HG03457 (cell line): Measurements from ENCODE around the gene JARID2.
A peak's percentile ranks its signal among the peaks of the same experiment; 100 is the strongest.
"Not testable (repeated sequence)": the region's sequence is repeated elsewhere in the genome, so short reads cannot be mapped to it uniquely, and the experiment has no call there.

Experiments used
- ATAC-seq: cut with Tn5 transposase; IDR thresholded peaks from one replicate; pipeline ENCODE4 v1.9.1; 2021; ENCODE audit warnings: moderate number of reproducible peaks; ENCODE audit not compliant: unreplicated experiment

The JARID2 gene

DNA sequence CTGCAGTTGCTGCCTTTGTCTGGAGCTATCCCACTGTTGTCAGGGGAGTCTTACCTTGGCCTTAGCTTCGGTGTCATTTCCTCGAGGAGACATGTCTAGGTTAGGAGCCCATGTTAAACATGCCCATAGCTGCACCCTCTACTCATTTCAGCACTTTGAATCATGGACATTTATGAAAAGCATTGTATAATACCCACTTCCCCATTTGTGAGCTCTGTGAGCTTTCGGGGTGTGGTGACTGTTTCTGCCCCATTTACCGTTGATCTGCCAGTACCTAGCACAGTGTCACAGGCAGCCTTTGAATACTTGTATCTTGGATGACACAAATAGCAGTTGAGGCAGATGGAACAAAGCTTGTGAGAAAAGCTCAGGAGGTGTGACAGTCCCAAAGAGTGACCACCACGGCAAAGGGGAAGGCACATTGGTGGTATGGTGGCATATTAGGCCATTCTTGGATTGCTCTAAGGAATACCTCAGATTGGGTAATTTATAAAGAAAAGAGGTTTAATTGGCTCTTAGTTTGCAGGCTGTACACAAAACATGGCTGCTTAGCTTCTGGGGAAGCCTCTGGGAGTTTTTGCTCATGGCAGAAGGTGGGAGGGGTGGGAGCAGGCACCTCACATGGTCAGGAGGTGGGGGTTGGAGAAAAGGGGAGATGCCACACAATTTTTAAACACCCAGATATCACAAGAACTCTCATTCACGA is 42.0 kb downstream of the JARID2 start:
- peak; percentile 91 for ATAC-seq

DNA sequence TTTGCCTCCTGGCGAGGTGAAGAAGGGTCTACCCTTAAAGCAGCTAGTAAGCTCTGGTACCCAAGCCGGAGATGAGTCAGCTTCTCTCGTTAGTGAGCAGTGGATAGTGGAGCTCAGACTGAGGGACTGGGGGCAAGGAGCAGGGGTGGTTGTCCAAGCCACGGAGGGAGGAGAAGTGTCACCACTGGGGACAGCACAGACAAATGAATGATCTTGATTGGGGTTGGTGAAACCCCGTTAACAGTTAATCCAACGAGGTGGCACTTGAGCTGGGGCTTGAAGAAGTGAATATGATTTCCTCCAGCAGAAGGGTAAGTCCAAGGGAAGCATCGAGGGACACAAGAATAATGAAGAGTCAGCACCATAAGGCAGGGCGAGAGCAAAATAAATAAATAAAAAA is 43.0 kb downstream of the JARID2 start:
- no peak for ATAC-seq

DNA sequence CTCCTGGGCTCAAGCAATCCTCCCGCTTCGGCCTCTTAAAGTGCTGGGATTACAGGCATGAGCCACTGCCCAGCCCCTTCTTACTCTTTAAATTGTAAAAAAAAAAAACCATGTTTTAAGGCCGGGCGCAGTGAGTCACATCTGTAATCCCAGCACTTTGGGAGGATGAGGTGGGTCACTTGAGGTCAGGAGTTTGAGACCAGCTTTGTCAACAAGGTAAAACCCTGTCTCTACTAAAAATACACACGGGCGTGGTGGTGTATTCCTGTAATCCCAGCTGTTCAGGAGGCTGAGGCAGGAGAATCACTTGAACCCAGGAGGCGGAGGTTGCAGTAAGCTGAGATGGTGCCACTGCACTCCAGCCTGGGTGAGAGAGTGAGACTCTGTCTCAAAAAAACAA is 43.6 kb downstream of the JARID2 start:
- ATAC-seq = not testable (repeated sequence)

DNA sequence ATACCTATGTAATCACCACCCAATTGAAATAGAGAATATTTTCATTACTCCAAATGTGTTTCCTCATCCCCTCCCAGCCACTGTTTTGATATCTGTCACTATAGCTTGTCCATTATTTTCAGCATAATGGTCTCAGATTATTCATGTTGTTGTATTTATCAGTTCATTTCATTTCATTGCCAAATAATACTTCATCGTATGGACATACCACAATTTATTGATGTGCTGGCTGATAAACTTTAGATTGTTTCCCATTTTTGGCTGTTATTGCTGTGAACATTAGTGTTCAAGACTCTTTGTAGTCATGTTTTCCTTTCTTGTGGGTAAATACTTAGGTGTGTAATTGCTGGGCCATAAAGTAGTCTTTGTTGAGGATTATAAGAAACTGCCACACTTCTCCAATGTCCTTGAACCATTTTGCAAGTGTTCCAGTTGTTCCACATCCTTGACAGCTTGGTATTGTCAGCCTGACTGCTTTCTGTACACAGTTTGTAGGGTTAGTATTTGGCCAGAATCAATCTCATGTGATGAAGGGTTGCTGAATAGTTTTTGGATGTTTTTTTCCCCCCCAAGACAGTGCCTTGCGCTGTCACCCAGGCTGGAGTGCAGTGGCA is 44.3 kb downstream of the JARID2 start:
- no peak for ATAC-seq

DNA sequence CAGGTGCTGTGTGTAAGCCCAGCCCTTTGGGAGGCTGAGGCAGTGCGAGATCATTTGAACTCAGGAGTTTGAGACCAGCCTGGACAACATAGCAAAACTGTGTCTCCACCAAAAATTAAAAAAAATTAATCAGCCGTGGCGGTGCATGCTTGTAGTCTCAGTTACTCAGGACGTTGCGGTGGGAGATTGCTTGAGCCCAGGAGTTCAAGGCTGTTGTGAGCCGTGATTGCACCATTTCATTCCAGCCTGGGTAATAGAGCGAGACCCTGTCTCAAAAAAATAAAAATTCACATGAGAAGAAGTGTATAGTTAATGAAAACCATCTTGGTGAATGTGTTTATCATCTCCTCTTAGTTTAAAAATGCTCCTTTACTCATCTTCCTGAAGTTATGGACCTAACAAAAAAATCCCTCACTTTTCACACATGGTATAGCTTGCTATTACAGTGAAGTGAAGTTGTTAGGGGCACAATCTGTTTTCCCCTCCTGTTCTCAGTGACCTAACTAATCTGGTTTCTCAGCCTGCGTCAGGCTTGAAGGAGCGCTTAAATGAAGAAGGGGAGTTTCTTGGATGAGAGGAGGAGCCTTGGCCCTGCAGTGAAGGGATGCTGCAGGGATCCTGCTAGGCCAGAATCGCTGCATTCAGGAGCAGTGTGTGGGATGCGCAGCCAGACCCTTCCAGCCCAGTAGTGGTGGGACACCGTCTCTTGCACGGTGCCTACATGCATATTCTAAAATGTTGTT is 45.3 kb downstream of the JARID2 start:
- no peak for ATAC-seq

DNA sequence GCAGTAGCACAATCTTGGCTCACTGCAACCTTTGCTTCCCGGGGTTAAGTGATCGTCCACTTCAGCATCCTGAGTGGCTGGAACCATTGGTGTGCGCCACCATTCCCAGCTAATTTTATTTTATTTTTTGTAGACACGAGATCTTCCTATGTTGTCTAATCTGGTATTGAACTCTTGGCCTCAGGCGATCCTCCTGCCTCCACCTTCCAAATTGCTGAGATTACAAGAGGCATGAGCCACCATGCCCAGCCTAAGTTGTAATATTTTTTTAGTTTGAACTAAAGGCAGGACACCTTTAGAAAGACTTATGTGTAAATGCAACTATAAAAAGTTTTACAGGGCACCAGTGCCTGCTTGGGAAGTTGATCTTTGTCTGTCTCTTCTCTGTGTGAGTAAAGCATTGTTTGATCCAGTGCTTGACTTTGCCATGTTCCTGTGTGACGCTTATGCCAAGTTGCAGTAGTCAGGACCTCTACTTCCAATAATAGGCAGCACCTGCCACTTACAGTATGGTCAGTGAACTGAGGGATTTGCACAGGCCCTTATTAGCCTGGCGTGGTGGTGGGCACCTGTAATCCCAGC is 46.9 kb downstream of the JARID2 start:
- no peak for ATAC-seq

DNA sequence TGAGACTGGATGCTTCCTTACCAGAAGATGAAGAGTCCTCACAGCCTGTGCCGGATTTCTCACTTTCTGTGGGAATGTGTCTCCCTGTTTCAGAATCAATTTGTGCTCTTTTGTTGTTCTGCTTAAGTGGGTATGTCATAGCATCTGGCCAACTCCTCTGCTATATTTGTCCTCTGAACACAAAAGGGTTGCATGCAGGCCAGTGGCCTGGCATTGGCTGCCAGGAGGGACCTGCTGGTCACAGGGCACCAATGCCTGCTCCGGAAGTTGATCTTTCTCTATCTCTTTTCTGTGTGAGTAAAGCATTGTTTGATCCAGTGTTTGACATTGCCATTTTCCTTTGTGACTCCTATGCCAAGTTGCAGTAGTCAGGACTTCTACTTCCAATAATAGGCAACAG is 47.8 kb downstream of the JARID2 start:
- no peak for ATAC-seq

DNA sequence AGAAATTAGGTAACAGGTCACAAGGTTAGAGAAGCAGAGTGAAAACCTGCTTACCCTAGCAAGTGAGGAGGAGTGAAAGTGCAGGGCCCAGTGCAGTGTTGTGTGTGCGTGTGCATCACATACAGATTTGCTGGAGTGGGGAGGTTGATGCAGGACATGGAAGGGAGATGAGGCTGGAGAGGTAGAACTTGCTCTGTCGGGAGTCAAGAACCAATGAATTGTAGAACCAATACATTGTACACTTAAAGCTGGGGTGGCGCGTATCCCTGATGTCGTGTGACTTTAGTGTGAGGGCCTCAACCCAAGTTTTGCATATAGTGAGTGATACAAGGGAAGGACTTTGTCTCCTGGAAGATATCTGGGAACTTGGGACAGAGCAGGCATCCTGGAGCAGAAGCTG is 48.6 kb downstream of the JARID2 start:
- no peak for ATAC-seq

DNA sequence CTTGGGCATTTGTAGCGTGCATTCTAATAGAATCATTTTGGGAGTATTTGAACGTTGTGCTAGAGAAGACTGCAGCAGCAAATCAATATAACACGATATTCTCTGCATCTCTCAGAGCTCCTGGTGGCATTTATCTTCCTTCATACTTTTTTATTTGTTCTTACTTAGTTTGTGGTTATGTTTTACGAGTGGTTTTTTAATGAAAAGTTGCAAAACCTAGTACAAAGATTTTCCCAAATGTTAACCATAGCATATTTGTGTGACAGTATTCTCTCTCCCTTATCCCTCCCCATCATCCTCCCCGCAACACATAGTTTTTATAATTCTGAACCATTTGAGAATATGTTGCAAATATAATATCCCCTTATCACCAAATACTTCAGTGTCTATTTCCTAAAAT is 50.4 kb downstream of the JARID2 start:
- ATAC-seq = no peak

DNA sequence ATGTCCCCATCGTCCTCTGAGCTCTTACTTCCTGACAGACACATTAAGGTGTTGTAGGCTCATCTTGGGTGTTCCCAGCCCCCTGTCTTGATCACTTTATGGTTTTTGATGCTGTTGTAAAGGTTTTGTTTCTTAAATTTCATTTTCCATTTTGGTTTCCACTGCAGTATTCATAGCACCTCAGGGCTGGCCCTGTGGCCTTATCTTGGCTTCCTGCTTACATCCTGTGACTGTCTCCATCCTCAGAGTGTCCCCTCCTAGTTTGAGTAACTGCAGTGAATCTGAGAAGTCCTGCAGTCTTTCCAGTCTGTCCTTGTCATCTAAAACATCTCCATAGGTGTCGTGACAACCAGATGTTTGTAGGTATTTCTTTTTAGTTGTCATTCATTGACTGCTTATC is 50.9 kb downstream of the JARID2 start:
- ATAC-seq = no peak

- ATAC-seq = not testable (repeated sequence)
Measured at GRCh38 chr6:15297167-15297566, 51.3 kb downstream of the JARID2 start.

DNA sequence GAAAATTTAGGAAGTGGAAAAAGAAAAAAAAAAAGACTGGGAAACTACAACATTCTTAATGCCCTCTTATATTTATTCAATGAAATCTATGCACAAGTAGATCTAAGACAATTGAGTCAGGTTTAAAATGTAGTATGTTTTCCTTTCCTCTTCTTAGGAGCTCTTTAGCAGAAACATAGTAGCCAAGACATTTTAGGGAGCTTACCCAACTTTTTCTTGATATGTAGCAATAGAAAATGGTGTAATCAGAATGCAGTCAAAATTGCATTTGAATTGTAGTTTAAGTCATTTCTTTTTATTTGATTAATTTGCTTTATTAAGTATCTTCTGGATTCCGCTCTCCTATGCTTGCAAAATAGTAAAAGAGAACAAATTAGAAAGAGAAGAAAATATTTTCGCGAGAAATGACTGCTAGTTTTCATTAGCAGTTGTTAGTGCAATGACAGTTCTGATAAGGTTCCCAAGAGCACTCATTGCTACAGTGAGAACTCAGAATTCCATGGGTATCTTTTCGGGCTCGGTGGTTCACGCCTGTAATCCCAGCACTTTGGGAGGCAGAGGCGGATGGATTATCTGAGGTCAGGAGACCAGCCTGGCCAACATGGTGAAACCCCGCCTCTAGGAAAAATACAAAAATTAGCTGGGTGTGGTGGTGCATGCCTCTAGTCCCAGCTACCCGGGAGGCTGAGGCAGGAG is 52.2 kb downstream of the JARID2 start:
- ATAC-seq = no peak

GRCh38 chr6:15299430-15300131 is 53.7 kb downstream of the JARID2 start:
- peak; percentile 72 for ATAC-seq

- ATAC-seq = no peak
Measured at GRCh38 chr6:15301179-15302006, 55.5 kb downstream of the JARID2 start.

DNA sequence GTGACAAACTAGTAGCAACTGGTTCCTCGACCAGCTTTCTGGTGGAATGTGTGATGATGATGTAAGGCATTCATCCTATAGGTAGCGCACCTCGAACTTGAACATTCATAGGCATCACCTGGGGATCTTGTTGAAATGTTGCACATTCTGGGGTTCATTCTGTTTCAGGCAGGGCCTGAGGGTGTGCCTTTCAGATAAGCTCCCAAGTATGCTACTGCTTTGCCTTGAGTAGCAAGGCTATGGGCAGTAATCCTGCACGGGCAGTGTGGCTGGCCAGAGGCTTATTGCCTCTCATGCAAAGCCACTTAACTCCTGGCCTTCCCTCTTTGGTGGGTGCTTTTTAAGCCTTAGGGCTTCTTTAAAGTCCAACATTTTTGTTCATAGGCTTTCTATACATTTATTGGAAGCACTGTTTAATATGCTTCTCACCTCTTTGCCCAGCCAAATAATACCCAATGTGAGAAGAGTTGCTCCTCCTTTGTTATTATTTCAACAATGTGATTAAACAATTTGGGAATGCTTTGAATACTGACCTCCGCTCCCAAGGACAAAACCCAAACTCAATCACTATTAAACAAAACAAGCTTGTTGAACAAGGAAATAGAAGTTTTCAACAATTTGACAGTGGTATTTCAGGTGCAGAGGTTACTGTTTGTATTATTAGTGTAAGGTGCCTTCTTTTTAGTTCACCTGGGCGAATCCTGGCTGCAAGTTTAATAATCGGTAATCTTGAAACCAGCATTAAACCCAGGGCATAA is 57.5 kb downstream of the JARID2 start:
- ATAC-seq = no peak

DNA sequence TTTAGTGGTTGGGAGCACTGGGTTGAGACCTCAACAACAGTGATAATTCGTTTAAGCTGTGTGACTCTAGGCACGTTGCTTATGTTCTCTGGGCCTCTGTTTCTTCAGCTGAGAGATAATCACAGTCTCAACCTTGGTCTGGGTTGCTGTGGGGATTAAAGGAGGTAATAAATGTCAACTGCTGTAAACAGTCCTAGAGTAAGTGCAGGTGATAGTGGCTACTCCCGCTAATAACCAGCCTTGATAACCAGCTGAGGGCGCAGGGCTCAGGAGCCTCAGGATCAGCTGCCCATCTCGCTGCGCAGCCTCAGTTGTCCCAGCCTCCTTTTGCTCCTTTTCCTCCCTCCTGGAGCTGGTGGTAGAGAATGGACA is 58.0 kb downstream of the JARID2 start:
- ATAC-seq = no peak

DNA sequence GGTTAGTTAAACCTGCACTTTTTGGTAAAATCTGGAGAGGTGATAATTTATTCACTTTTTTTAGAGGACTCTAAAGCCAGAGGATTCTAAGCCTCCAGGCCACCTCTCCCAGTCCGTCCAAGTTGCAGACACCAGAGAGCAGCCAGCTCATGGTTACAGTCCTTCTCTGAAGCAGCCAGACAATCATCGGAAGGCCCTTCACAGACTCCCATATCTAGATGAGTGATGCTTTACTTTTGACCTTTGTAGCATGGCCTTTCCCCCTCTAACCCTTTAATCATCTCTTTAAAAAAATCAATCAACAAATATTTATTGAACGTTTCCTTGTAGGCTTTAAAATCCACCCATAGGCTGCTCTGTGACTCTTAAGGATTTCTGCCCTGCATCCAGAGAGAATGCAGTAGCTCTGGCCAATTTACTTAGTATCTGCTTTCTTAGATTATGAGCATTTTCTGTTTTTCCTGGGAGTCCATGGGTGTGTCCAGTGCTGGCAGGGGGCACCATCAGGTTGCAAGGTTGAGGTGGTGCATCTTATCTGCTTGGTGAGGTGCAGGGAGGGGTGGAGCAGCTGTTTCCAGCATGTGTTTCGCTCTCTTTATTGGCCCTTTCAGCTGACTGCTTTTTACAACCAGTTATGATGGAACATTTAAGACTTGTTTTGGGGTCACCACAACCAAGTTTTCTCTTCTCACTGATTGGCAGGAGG is 58.6 kb downstream of the JARID2 start:
- no peak for ATAC-seq

GRCh38 chr6:15305496-15305895 is 59.6 kb downstream of the JARID2 start:
- peak; percentile 41 for ATAC-seq
